Effector CD8-positive, alpha-beta T cell (primary cell): Measurements from ENCODE around the gene JPT2.

Experiments
- DNase-seq: peaks from one replicate; lab custom pipeline; 2025; lab: John Stamatoyannopoulos, UW

JPT2 gene

GRCh38 chr16:1651974-1652312, 26.1 kb upstream of the JPT2 start:
- no peak for DNase-seq

GRCh38 chr16:1653023-1653422, 25.1 kb upstream of the JPT2 start:
- no peak for DNase-seq

GRCh38 chr16:1654505-1655268, 23.4 kb upstream of the JPT2 start:
- DNase-seq: no peak

GRCh38 chr16:1655269-1655807, 22.7 kb upstream of the JPT2 start:
- DNase-seq: no peak

- DNase-seq: no peak
Observed at GRCh38 chr16:1655909-1656807, 21.9 kb upstream of the JPT2 start.

GRCh38 chr16:1656808-1657617, 21.1 kb upstream of the JPT2 start:
- DNase-seq: no peak

- DNase-seq: no peak
Observed at GRCh38 chr16:1657841-1658240, 20.2 kb upstream of the JPT2 start.

- DNase-seq: no peak
Observed at GRCh38 chr16:1659031-1659430, 19.0 kb upstream of the JPT2 start.

- DNase-seq: no peak
Observed at GRCh38 chr16:1661826-1662225, 16.3 kb upstream of the JPT2 start.

- DNase-seq: no peak
Observed at GRCh38 chr16:1662543-1662942, 15.5 kb upstream of the JPT2 start.

GRCh38 chr16:1665829-1666228, 12.2 kb upstream of the JPT2 start:
- DNase-seq: no peak

GRCh38 chr16:1666316-1666715, 11.8 kb upstream of the JPT2 start:
- DNase-seq: no peak

GRCh38 chr16:1667271-1667670, 10.8 kb upstream of the JPT2 start:
- DNase-seq: no peak

GRCh38 chr16:1667916-1668315, 10.2 kb upstream of the JPT2 start:
- DNase-seq: no peak

- no peak for DNase-seq
Observed at GRCh38 chr16:1668612-1669319, 9.3 kb upstream of the JPT2 start.

GRCh38 chr16:1669698-1670097, 8.4 kb upstream of the JPT2 start:
- DNase-seq: no peak

GRCh38 chr16:1670371-1670770, 7.7 kb upstream of the JPT2 start:
- DNase-seq: no peak

GRCh38 chr16:1670866-1671265, 7.2 kb upstream of the JPT2 start:
- no peak for DNase-seq

GRCh38 chr16:1673424-1674151, 4.5 kb upstream of the JPT2 start:
- DNase-seq: no peak

GRCh38 chr16:1674306-1674705, 3.8 kb upstream of the JPT2 start:
- DNase-seq: no peak
